ENCODE data around the gene TUBA1C. TPM values are rescaled to one million over a fixed set of nuclear protein-coding genes. Genes with fewer than 3 reads are reported as not detected.

TUBA1C gene
- total and polyA plus RNA-seq, 2 of the 8 experiments (the other 6 are each of a cell fraction or from before 2014, with no cell fraction given): 504 to 3,101 TPM

DNA sequence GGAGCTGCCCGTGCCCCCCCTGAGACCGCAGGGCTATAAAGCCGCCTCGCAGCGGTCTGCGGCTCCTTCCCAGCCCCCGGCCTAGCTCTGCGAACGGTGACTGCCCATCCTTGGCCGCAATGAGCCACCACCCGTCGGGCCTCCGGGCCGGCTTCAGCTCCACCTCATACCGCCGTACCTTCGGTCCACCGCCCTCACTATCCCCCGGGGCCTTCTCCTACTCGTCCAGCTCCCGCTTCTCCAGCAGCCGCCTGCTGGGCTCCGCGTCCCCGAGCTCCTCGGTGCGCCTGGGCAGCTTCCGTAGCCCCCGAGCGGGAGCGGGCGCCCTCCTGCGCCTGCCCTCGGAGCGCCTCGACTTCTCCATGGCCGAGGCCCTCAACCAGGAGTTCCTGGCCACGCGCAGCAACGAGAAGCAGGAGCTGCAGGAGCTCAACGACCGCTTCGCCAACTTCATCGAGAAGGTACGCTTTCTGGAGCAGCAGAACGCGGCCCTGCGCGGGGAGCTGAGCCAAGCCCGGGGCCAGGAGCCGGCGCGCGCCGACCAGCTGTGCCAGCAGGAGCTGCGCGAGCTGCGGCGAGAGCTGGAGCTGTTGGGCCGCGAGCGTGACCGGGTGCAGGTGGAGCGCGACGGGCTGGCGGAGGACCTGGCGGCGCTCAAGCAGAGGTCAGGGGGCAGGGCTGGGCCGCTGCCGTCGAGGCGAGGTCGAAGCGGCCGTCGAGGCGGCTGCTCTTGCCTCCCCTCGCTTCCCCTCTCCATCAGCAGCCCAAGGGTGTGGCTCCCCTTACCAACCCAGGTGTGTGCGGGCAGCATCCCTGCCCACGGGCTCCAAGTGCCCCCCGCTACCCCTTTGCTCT, 30.4 kb downstream of the TUBA1C start, which contains the start of gene PRPH:
TSS of gene PRPH (plus strand) at position 66 of the 855 bp plus-strand sequence. CDS start at position 120, 54 bp downstream.
- H3K14ac ChIP-seq (ENCODE audit: insufficient read length): no peak within 1 kb of the TSS
- H3K36me3 ChIP-seq (ENCODE audit: control insufficient read depth in 2 of 4, insufficient read depth in 4 of 4, low read length in 3 of 4): no peaks in the 10 kb centered on the region
- H4K5ac ChIP-seq (ENCODE audit: insufficient read length, low read depth, low read length): no peak within 1 kb of the TSS
- no peak within 1 kb of the TSS for H4K91ac ChIP-seq (replicated peaks; ENCODE audit: insufficient read length, low read length)
- peak within 1 kb of the TSS; percentile 36; the same call in 1 of the 2 replicates for H2AFZ ChIP-seq (ENCODE audit: low read length)
- H3K23ac ChIP-seq (ENCODE audit: insufficient read length): no peak within 1 kb of the TSS
- POLR2A ChIA-PET (ENCODE audit: partially characterized antibody): interaction anchor here (0.9 to 5.0 kb wide), 14 partner anchors 10 to 165 kb away, joined by 3 to 48 read pairs (median 4); partner anchors contain the start of genes C1QL4, DNAJC22, TROAP and TUBA1B
- peaks cover 2 to 20% of the 10 kb centered on the region in 2 experiments for H4K20me1 ChIP-seq (replicated peaks in 1 of 2; ENCODE audit: control insufficient read depth in 1 of 2, insufficient read depth in 2 of 2, low read length in 2 of 2)
- H3K27me3 ChIP-seq (replicated peaks in 1 of 4; ENCODE audit: control insufficient read depth in 3 of 4, extremely low read depth in 1 of 4, insufficient read depth in 3 of 4, low read length in 3 of 4): peaks cover 50 to 72% (median 68%) of the 10 kb centered on the region in 4 experiments
- H3K79me2 ChIP-seq (ENCODE audit: control insufficient read depth in 1 of 2, insufficient read depth in 2 of 2, low read length in 2 of 2): no peaks in the 10 kb centered on the region
- H3K79me1 ChIP-seq (ENCODE audit: low read depth, low read length): no peaks in the 10 kb centered on the region
- H3K4ac ChIP-seq (replicated peaks; ENCODE audit: insufficient read length, low read depth, low read length): no peak within 1 kb of the TSS
- peak within 1 kb of the TSS; percentile 72; the same call in 1 of the 2 replicates for H2BK15ac ChIP-seq (ENCODE audit: low read length)
- H3K56ac ChIP-seq (replicated peaks; ENCODE audit: insufficient read length, low read depth, low read length): no peak within 1 kb of the TSS
- DNase-seq (ENCODE audit: low read depth in 1 of 2, low spot score in 2 of 2): peak in 1 of 2 experiments; percentile 77
- H3K9me3 ChIP-seq (ENCODE audit: insufficient read depth in 2 of 2, low read depth in 1 of 2, low read length in 1 of 2): no peaks in the 10 kb centered on the region
- H2AK5ac ChIP-seq (ENCODE audit: low read depth, low read length): no peak within 1 kb of the TSS
- peaks cover 11% of the 10 kb centered on the region; the same call in 1 of the 2 replicates for H3K23me2 ChIP-seq (ENCODE audit: low read depth, low read length)
- H3K27ac ChIP-seq (ENCODE audit: low read depth, low read length): no peak within 1 kb of the TSS
- no peak within 1 kb of the TSS for H2BK120ac ChIP-seq (replicated peaks; ENCODE audit: low read depth, low read length)
- peak within 1 kb of the TSS; percentile 55; the same call in 1 of the 2 replicates for H2BK12ac ChIP-seq (ENCODE audit: low read depth, low read length)
- H2BK20ac ChIP-seq (ENCODE audit: low read length): no peak within 1 kb of the TSS
- H3K9ac ChIP-seq (replicated peaks in 1 of 4; ENCODE audit: extremely low read depth in 1 of 4, low read depth in 3 of 4, low read length in 3 of 4): no peak within 1 kb of the TSS
- FAIRE-seq: no peak
- no peak within 1 kb of the TSS for H2BK5ac ChIP-seq (ENCODE audit: low read depth, low read length)
- H3K4me3 ChIP-seq (ENCODE audit: extremely low read depth in 1 of 4, insufficient read depth in 2 of 4, low read depth in 3 of 4, low read length in 4 of 4): peak within 1 kb of the TSS; percentile 1 to 55 (median 32); a peak in 6 of 8 replicates
- H3K4me1 ChIP-seq (replicated peaks in 1 of 4; ENCODE audit: control insufficient read depth in 3 of 4, insufficient read depth in 4 of 4, low read length in 3 of 4): peaks cover 0 to 36% (median 17%) of the 10 kb centered on the region in 4 experiments; a peak in 6 of 7 replicates
- peak within 1 kb of the TSS; percentile 62 to 80 for H3K4me2 ChIP-seq (ENCODE audit: insufficient read depth in 1 of 2, low read depth in 2 of 2, low read length in 2 of 2)
- peak within 1 kb of the TSS; percentile 13; the same call in 1 of the 2 replicates for H3K18ac ChIP-seq (ENCODE audit: extremely low read depth, low read length)
- CTCF ChIA-PET (ENCODE audit: partially characterized antibody): interaction anchor here (0.6 to 14.4 kb wide), 27 partner anchors 9 to 529 kb away, joined by 3 to 276 read pairs (median 4); partner anchors contain the start of genes C1QL4, DNAJC22, KCNH3 and TROAP
- H4K8ac ChIP-seq (ENCODE audit: extremely low read depth, insufficient read depth, low read length): peak within 1 kb of the TSS; percentile 60; the same call in 1 of the 2 replicates
- 10% methylated on average over 69 of the region's 82 CpGs; no CpG with 5 or more reads in 1 of the 2 experiments for WGBS, 2 experiments (ENCODE audit: extremely low coverage in 1 of 2, insufficient coverage in 1 of 2, insufficient read length in 1 of 2, insufficient replicate concordance in 2 of 2, low coverage in 1 of 2, low lambda C conversion rate in 2 of 2, missing lambda C conversion rate in 1 of 2)
- no peak for TF ChIP-seq EGR1 (IDR thresholded peaks at IDR 0.05; ENCODE audit: borderline replicate concordance, low read depth, low read length)
- TF ChIP-seq POU5F1 (IDR thresholded peaks at IDR 0.05; ENCODE audit: low read depth, low read length): no peak
- TF ChIP-seq, protein P1, sequence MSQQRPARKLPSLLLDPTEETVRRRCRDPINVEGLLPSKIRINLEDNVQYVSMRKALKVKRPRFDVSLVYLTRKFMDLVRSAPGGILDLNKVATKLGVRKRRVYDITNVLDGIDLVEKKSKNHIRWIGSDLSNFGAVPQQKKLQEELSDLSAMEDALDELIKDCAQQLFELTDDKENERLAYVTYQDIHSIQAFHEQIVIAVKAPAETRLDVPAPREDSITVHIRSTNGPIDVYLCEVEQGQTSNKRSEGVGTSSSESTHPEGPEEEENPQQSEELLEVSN (IDR thresholded peaks at IDR 0.05): peak; percentile 75
- TF ChIP-seq CREB1 (IDR thresholded peaks at IDR 0.05): no peak
- no peak for TF ChIP-seq SP2 (IDR thresholded peaks at IDR 0.05; ENCODE audit: low read length)

Measured in H1 (cell line).